Natural killer cell treated with Interleukin-12 subunit alpha and Interleukin-12 subunit beta and Interleukin-15 and Interleukin-18, amount 100 ng/mL, for 72 hours (primary cell): ENCODE data around the gene NYNRIN. TPM values are rescaled to one million over a fixed set of nuclear protein-coding genes. Genes with fewer than 3 reads are reported as not detected.
"Not testable (repeated sequence)": the region's sequence is repeated elsewhere in the genome, so short reads cannot be mapped to it uniquely, and the experiment has no call there.

ENCODE experiments used
- ATAC-seq, 2 donors: fragments of 150-1000 bp; cut with Tn5 transposase in 1 of 2; sonication (Bioruptor Pico), chemical (Tn5 transposase) in 1 of 2; 2 replicates each; pipeline ENCODE4 v1.10.0; 2021
- DNase-seq: peaks from one replicate; pipeline ENCODE4 v3.0.0; 2022; ENCODE audit warnings: low spot score
- H3K27ac Mint-ChIP-seq, 2 donors: 1 replicate in 1 of 2; 2 replicates in 1 of 2; pipeline ENCODE4 v1.8.0; 2022; ENCODE audit warnings: mixed read lengths in 2 of 2, mild to moderate bottlenecking in 1 of 2, moderate library complexity in 1 of 2
- H3K27me3 Mint-ChIP-seq, 2 donors: 1 replicate in 1 of 2; 2 replicates in 1 of 2; pipeline ENCODE4 v1.8.0; 2022; ENCODE audit warnings: mixed read lengths in 2 of 2
- H3K36me3 Mint-ChIP-seq: one replicate; pipeline ENCODE4 v1.8.0; 2022; ENCODE audit warnings: mixed read lengths
- H3K4me1 Mint-ChIP-seq, 2 donors: 1 replicate in 1 of 2; 2 replicates in 1 of 2; pipeline ENCODE4 v1.8.0; 2022; ENCODE audit warnings: low read depth in 2 of 2, mixed read lengths in 2 of 2, mild to moderate bottlenecking in 1 of 2
- H3K4me3 Mint-ChIP-seq: one replicate; pipeline ENCODE4 v1.8.0; 2022; ENCODE audit warnings: mixed read lengths
- H3K9me3 Mint-ChIP-seq: 2 replicates; pipeline ENCODE4 v1.8.0; 2022; ENCODE audit warnings: mixed read lengths
- total RNA-seq, 2 donors: library from RNA; stranded (reverse); gene quantifications; one replicate each; pipeline ENCODE4 v1.2.3, GENCODE V29; 2022

The NYNRIN gene
- total RNA-seq, 2 donors from 2014 or later = 0.11 TPM; not detected in 1

DNA sequence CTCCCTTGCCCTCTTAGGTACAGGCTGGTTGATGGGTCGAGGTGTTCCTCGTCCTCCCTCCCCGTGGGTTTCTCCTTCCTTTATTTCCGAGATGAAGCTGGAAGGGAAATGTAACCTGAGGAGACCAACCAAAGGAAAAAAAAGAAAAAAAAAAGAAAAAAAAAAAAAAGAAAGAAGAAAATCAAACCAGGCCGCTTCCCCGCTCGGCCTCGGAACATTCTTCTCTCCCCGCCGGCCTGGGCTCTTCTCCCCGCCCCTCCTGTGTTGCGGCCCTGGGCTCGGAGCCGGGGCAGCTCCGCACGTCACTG, 32.4 kb upstream of the NYNRIN start:
- no peak for DNase-seq
- no peaks in the 10 kb centered on the region for H3K36me3 Mint-ChIP-seq
- no peak overlapping the region for H3K4me3 Mint-ChIP-seq
- H3K4me1 Mint-ChIP-seq = peaks cover 21 to 26% of the 10 kb centered on the region in 2 donors
- peaks cover 37 to 51% of the 10 kb centered on the region in 2 donors for H3K27me3 Mint-ChIP-seq
- H3K27ac Mint-ChIP-seq = no peak overlapping the region
- no peaks in the 10 kb centered on the region for H3K9me3 Mint-ChIP-seq
- ATAC-seq = no peak

DNA sequence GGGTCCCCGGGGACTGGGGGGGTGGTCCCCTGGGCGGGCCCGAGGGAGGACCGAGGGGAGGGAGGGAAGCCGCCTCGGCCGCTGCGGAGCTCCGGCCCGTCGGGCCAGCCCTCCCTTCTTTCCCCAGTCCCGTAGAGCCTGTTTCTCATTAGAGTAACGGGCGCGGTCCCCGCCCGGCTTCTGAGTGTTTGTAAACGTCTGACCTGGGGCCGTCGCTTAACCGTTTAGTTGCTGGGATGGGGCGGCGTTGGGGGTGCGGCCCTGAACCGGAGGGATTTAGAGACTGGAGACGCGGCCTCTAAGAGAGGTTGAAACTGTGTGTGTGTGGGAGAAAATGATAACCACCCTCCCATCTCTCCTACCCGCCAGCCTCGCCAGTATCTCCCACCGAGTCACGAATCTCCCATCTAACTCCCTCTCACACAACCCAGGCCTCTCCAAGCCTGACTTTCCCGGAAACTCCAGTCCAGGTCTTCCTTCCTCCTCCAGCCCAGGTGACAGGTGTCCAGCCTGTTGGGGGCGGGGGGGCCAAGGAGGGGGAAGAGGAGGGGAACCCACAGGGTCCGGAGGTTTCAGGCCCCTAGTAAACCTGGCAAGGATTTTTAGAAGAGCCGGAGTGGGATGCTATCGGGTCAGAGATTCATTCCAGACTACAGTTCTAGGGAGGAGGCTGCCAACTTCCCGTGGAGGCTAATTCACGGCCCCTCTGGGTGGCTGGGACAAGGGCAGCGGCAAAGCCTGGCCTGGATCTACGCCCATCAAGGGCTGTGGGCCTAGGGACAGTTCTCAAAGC, 31.9 kb upstream of the NYNRIN start:
- DNase-seq (no peak), ATAC-seq (peak; percentile 34 to 64)
- H3K4me3 Mint-ChIP-seq = peak overlapping the region; percentile 54
- H3K27ac Mint-ChIP-seq = no peak overlapping the region
- peaks cover 21 to 26% of the 10 kb centered on the region in 2 donors for H3K4me1 Mint-ChIP-seq
- H3K27me3 Mint-ChIP-seq = peaks cover 34 to 45% of the 10 kb centered on the region in 2 donors
- no peaks in the 10 kb centered on the region for H3K36me3 Mint-ChIP-seq
- H3K9me3 Mint-ChIP-seq = no peaks in the 10 kb centered on the region

DNA sequence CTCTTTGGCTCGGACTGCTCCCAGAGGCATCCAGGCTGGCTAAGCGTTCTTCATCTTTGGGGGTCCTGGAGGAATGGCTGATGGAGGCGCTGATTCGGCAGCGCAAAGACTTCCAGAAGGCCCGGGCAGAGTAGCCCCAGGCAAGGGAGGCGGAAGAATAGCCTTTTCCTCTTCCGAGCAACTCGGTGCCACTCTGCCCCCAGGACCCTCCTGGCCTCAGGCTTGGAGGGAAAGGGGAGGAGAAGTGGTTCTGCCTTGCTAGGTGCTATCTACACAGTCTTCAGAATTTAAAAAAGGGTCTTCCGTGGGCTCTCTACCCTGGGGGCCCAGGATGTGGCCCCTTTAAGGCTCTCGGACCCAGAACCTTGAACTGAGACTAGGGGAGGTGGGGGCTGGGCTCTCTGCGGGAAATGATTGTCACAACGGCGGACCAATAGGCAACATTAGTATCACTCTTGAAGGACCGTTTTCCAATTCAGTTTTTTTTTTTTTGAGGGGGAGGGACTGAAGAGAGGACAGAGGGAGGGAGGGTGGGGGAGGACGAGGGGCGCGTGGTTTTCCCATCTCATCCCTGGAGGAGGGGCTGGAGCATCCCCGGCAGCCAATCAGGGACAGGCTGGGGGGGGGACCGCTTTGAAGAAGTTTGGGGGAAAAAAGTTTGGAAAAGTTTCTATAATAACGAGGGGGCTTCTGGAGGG, 31.1 kb upstream of the NYNRIN start, which contains the start of gene NFATC4:
Gene NFATC4 (plus strand): TSS at position 671 of the 698 bp plus-strand sequence. CDS start 157 bp downstream, outside the sequence.
- peak within 1 kb of the TSS; percentile 60 for H3K4me3 Mint-ChIP-seq

DNA sequence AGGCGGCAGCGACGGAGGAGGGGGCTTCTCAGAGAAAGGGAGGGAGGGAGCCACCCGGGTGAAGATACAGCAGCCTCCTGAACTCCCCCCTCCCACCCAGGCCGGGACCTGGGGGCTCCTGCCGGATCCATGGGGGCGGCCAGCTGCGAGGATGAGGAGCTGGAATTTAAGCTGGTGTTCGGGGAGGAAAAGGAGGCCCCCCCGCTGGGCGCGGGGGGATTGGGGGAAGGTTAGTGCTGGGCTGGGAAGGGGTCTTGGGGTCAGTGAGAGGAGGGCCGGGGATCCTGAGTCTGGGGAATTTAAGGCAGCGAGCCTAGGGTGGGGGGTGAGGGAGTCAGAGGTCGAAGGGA, 30.6 kb upstream of the NYNRIN start:
- no peak overlapping the region for H3K27ac Mint-ChIP-seq
- ATAC-seq (no peak), DNase-seq (no peak)
- H3K27me3 Mint-ChIP-seq = peaks cover 31 to 38% of the 10 kb centered on the region in 2 donors
- peaks cover 21 to 26% of the 10 kb centered on the region in 2 donors for H3K4me1 Mint-ChIP-seq
- H3K36me3 Mint-ChIP-seq = no peaks in the 10 kb centered on the region
- H3K9me3 Mint-ChIP-seq = no peaks in the 10 kb centered on the region
- peak overlapping the region; percentile 54 for H3K4me3 Mint-ChIP-seq

More for the DNA sequence above, 31.1 kb upstream of the NYNRIN start, which contains the start of gene NFATC4:
- Mint-ChIP-seq H3K36me3 (no peaks in the 10 kb centered on the region), H3K27ac (no peak within 1 kb of the TSS), H3K4me1 (peaks cover 21 to 26% of the 10 kb centered on the region in 2 donors), H3K27me3 (peaks cover 34 to 43% of the 10 kb centered on the region in 2 donors), H3K9me3 (no peaks in the 10 kb centered on the region)
- DNase-seq = no peak
- ATAC-seq = no peak

DNA sequence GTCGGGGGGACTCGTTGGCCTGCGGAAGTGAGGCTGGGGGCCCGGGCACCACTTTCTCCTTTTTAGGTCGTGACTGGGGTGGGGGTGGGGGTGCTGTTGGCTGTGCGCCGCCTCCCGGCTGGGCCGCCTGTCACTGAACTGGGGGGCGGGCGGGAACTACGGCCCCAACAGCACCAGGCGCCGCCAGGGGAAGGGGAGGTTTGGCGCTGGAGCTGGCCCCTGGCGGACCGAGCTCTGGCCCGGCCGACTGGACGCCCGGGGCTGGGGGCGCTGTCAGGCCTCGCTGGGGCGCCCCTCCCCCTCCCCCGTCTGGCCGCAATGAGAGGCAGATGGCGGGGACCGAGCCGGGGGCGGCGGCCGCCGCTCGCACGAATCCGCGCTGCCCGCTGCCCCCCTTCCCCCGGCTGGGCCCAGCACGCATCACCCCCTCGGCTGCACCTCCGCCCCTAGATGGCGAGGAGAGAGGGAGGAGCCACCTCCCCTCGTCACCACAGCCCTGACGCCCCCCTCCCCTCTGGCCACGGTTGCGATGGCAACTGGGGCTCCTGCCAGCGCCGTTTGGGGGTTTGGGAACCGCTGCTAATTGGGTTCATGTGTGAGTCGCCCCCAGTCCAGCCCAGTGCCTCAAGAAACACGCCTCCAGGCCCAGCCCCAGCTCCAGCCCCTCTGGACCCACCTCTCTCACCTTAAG, 30.1 kb upstream of the NYNRIN start:
- no peak overlapping the region for H3K27ac Mint-ChIP-seq
- peaks cover 21 to 26% of the 10 kb centered on the region in 2 donors for H3K4me1 Mint-ChIP-seq
- DNase-seq (no peak), ATAC-seq (peak in 1 of 2 donors; percentile 25)
- H3K9me3 Mint-ChIP-seq = no peaks in the 10 kb centered on the region
- no peaks in the 10 kb centered on the region for H3K36me3 Mint-ChIP-seq
- peak overlapping the region; percentile 60 for H3K4me3 Mint-ChIP-seq
- H3K27me3 Mint-ChIP-seq = peaks cover 30 to 36% of the 10 kb centered on the region in 2 donors

- Mint-ChIP-seq H3K4me3 (peak overlapping the region; percentile 60), H3K4me1 (peaks cover 21 to 26% of the 10 kb centered on the region in 2 donors), H3K27me3 (peaks cover 30 to 36% of the 10 kb centered on the region in 2 donors), H3K36me3 (no peaks in the 10 kb centered on the region), H3K9me3 (no peaks in the 10 kb centered on the region), H3K27ac (no peak overlapping the region)
- ATAC-seq = no peak
- no peak for DNase-seq
These were observed 29.3 kb upstream of the NYNRIN start for GRCh38 chr14:24369463-24369862.

DNA sequence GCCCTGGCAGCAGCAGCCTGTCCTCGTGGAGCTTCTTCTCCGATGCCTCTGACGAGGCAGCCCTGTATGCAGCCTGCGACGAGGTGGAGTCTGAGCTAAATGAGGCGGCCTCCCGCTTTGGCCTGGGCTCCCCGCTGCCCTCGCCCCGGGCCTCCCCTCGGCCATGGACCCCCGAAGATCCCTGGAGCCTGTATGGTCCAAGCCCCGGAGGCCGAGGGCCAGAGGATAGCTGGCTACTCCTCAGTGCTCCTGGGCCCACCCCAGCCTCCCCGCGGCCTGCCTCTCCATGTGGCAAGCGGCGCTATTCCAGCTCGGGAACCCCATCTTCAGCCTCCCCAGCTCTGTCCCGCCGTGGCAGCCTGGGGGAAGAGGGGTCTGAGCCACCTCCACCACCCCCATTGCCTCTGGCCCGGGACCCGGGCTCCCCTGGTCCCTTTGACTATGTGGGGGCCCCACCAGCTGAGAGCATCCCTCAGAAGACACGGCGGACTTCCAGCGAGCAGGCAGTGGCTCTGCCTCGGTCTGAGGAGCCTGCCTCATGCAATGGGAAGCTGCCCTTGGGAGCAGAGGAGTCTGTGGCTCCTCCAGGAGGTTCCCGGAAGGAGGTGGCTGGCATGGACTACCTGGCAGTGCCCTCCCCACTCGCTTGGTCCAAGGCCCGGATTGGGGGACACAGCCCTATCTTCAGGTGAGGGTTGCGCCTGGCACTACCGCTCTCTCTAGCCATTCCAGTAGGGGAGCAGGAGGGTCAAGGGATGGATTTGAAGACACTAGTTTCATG, 28.7 kb upstream of the NYNRIN start:
- H3K27me3 Mint-ChIP-seq = peaks cover 27 to 31% of the 10 kb centered on the region in 2 donors
- DNase-seq (no peak), ATAC-seq (no peak)
- H3K4me3 Mint-ChIP-seq = no peak overlapping the region
- H3K36me3 Mint-ChIP-seq = no peaks in the 10 kb centered on the region
- H3K9me3 Mint-ChIP-seq = no peaks in the 10 kb centered on the region
- no peak overlapping the region for H3K27ac Mint-ChIP-seq
- H3K4me1 Mint-ChIP-seq = peaks cover 20 to 23% of the 10 kb centered on the region in 2 donors

GRCh38 chr14:24370748-24371147, 28.1 kb upstream of the NYNRIN start:
- no peaks in the 10 kb centered on the region for H3K36me3 Mint-ChIP-seq
- peaks cover 21 to 24% of the 10 kb centered on the region in 2 donors for H3K27me3 Mint-ChIP-seq
- no peak overlapping the region for H3K4me3 Mint-ChIP-seq
- DNase-seq = no peak
- no peaks in the 10 kb centered on the region for H3K9me3 Mint-ChIP-seq
- H3K4me1 Mint-ChIP-seq = peaks cover 13 to 17% of the 10 kb centered on the region in 2 donors
- no peak for ATAC-seq
- H3K27ac Mint-ChIP-seq = no peak overlapping the region

- Mint-ChIP-seq H3K27me3 (peaks cover 18 to 19% of the 10 kb centered on the region in 2 donors), H3K4me1 (peaks cover 10 to 13% of the 10 kb centered on the region in 2 donors)
- not testable (repeated sequence) for H3K4me3 Mint-ChIP-seq, H3K27ac Mint-ChIP-seq, H3K9me3 Mint-ChIP-seq, ATAC-seq, H3K36me3 Mint-ChIP-seq, DNase-seq
These were observed 27.2 kb upstream of the NYNRIN start for GRCh38 chr14:24371605-24372004.

DNA sequence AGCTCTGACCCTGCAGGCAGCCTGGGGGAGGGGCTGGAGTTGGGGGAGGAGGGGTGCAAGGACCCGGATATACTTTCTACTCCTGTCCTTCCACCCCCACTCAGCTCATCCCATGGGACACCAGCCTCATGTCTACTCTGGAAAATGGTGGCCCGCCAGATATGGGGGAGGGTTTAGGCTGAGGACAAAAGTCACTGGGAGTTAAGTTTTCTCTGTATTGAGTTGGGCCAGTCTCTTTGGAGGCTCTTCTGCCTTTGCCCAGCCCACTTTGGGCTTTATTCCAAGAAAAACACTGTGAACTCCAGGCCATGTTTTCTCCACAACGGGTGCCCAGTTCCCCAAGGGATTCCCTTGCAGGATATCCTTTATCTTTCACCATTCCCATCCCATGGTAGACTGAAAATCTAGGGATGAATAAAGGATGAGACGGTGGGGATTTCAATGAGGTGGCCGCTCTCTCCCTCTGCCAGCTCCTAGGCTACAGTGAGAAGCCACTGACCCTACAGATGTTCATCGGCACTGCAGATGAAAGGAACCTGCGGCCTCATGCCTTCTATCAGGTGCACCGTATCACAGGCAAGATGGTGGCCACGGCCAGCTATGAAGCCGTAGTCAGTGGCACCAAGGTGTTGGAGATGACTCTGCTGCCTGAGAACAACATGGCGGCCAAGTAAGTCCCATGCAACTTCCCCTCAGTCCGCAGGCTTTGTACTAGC, 25.9 kb upstream of the NYNRIN start:
- no peak for ATAC-seq
- Mint-ChIP-seq H3K36me3 (no peaks in the 10 kb centered on the region), H3K27me3 (peaks cover 8% of the 10 kb centered on the region in 2 donors), H3K4me3 (no peak overlapping the region), H3K4me1 (peaks cover 0 to 4% of the 10 kb centered on the region in 2 donors), H3K9me3 (no peaks in the 10 kb centered on the region), H3K27ac (no peak overlapping the region)
- DNase-seq = no peak

GRCh38 chr14:24376448-24377070, 22.2 kb upstream of the NYNRIN start:
- no peak overlapping the region for H3K27ac Mint-ChIP-seq
- H3K4me3 Mint-ChIP-seq = no peak overlapping the region
- no peak for DNase-seq
- no peak for ATAC-seq
- no peaks in the 10 kb centered on the region for H3K36me3 Mint-ChIP-seq
- no peaks in the 10 kb centered on the region for H3K4me1 Mint-ChIP-seq
- H3K27me3 Mint-ChIP-seq = peaks cover 0 to 4% of the 10 kb centered on the region in 2 donors
- H3K9me3 Mint-ChIP-seq = no peaks in the 10 kb centered on the region

DNA sequence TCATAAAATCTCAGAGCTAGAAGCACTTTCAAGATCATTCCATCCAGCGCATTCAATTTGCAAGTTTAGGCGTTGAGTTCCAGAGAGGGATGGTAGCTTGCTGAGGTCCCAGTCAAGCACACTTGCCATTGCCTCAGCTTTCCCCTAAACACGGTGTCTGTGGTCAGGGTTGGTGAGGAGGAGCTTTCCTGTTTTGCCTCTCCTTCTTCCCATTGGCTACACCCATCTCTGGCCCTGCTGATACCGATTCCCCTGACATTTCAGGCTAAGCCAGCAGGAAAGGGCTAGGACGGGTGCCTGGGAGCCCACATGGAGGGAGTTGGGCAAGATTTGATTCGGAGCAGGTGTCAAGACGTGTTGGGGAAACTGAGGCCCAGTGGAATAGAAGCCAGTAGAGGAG, 21.7 kb upstream of the NYNRIN start:
- no peaks in the 10 kb centered on the region for H3K36me3 Mint-ChIP-seq
- no peaks in the 10 kb centered on the region for H3K9me3 Mint-ChIP-seq
- H3K4me1 Mint-ChIP-seq = no peaks in the 10 kb centered on the region
- no peak overlapping the region for H3K4me3 Mint-ChIP-seq
- DNase-seq (no peak), ATAC-seq (no peak)
- no peak overlapping the region for H3K27ac Mint-ChIP-seq
- peaks cover 0 to 2% of the 10 kb centered on the region in 2 donors for H3K27me3 Mint-ChIP-seq
